Calu3 (cell line): ENCODE measurements around the gene RPL21. TPM values are rescaled to one million over a fixed set of nuclear protein-coding genes. Genes with fewer than 3 reads are reported as not detected.

Experiments
- BruUV-seq: library from RNA; stranded (reverse); fragments of 400-500 nt; replicated peaks from 2 replicates; lab custom pipeline; 2021; lab: Mats Ljungman, UMichigan
- CTCF ChIA-PET: fragments of 300-600 bp; sonication (Branson Sonifier 250); formaldehyde crosslinking; loops from one replicate; lab custom pipeline; 2022; ENCODE audit warnings: antibody characterized with exemption; lab: Charles Lee
- DNase-seq: peaks from one replicate; pipeline ENCODE4 v3.0.0; 2022
- H3K27ac Mint-ChIP-seq: one replicate; pipeline ENCODE4 v1.8.0; 2022; ENCODE audit warnings: mixed read lengths; ENCODE audit not compliant: unreplicated experiment
- H3K27me3 Mint-ChIP-seq: one replicate; pipeline ENCODE4 v1.8.0; 2022; ENCODE audit warnings: mixed read lengths; ENCODE audit not compliant: unreplicated experiment
- H3K36me3 Mint-ChIP-seq: one replicate; pipeline ENCODE4 v1.8.0; 2022; ENCODE audit warnings: mild to moderate bottlenecking, moderate library complexity, mixed read lengths; ENCODE audit not compliant: insufficient read depth, unreplicated experiment
- H3K4me1 Mint-ChIP-seq: one replicate; pipeline ENCODE4 v1.8.0; 2022; ENCODE audit warnings: mild to moderate bottlenecking, low read depth, mixed read lengths; ENCODE audit not compliant: unreplicated experiment
- H3K4me3 Mint-ChIP-seq: one replicate; pipeline ENCODE4 v1.8.0; 2022; ENCODE audit warnings: mild to moderate bottlenecking, low read depth, moderate library complexity, mixed read lengths; ENCODE audit not compliant: unreplicated experiment
- H3K9me3 Mint-ChIP-seq: one replicate; pipeline ENCODE4 v1.8.0; 2022; ENCODE audit warnings: low read depth, mixed read lengths; ENCODE audit not compliant: unreplicated experiment
- intact Hi-C: fragments of 100-400 bp; cut with micrococcal nuclease; formaldehyde crosslinking; loops from one replicate; pipeline ENCODE4 v1.10.0; 2022; ENCODE audit not compliant: unreplicated experiment
- total RNA-seq: library from RNA; stranded (reverse); gene quantifications from 2 replicates; pipeline ENCODE4 v1.2.3, GENCODE V29; 2022
- TF ChIP-seq, protein P1 (sequence below): fragments of 200-600 bp; IDR thresholded peaks from one replicate; pipeline ENCODE4 v1.8.0; 2022; ENCODE audit warnings: antibody characterized with exemption; ENCODE audit not compliant: unreplicated experiment

Gene RPL21
- total RNA-seq, 1 experiment from 2014 or later = 434 TPM

- DNase-seq = no peak
- CTCF ChIA-PET = no interaction called here
- TF ChIP-seq, protein P1, sequence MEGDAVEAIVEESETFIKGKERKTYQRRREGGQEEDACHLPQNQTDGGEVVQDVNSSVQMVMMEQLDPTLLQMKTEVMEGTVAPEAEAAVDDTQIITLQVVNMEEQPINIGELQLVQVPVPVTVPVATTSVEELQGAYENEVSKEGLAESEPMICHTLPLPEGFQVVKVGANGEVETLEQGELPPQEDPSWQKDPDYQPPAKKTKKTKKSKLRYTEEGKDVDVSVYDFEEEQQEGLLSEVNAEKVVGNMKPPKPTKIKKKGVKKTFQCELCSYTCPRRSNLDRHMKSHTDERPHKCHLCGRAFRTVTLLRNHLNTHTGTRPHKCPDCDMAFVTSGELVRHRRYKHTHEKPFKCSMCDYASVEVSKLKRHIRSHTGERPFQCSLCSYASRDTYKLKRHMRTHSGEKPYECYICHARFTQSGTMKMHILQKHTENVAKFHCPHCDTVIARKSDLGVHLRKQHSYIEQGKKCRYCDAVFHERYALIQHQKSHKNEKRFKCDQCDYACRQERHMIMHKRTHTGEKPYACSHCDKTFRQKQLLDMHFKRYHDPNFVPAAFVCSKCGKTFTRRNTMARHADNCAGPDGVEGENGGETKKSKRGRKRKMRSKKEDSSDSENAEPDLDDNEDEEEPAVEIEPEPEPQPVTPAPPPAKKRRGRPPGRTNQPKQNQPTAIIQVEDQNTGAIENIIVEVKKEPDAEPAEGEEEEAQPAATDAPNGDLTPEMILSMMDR = no peak
- intact Hi-C loops = no loop called here
- H3K36me3 Mint-ChIP-seq = no peaks in the 10 kb centered on the region
- H3K27ac Mint-ChIP-seq = no peak overlapping the region
- BruUV-seq = no TSS peak
- H3K4me3 Mint-ChIP-seq = no peak overlapping the region
- H3K4me1 Mint-ChIP-seq = no peaks in the 10 kb centered on the region
- peaks cover 64% of the 10 kb centered on the region for H3K27me3 Mint-ChIP-seq
- H3K9me3 Mint-ChIP-seq = no peaks in the 10 kb centered on the region
Measured at GRCh38 chr13:27293873-27294515, 42.6 kb downstream of the RPL21 start.

GRCh38 chr13:27295096-27295495 lies 43.7 kb downstream of the RPL21 start:
- Mint-ChIP-seq H3K4me1 (no peaks in the 10 kb centered on the region), H3K4me3 (no peak overlapping the region), H3K27me3 (peaks cover 65% of the 10 kb centered on the region), H3K9me3 (no peaks in the 10 kb centered on the region), H3K27ac (no peak overlapping the region), H3K36me3 (no peaks in the 10 kb centered on the region)
- intact Hi-C loops = no loop called here
- BruUV-seq = no TSS peak
- CTCF ChIA-PET = no interaction called here
- TF ChIP-seq, protein P1 = no peak
- no peak for DNase-seq

- intact Hi-C loops = no loop called here
- BruUV-seq = no TSS peak
- Mint-ChIP-seq H3K4me3 (no peak overlapping the region), H3K36me3 (no peaks in the 10 kb centered on the region), H3K4me1 (no peaks in the 10 kb centered on the region), H3K27ac (no peak overlapping the region), H3K9me3 (no peaks in the 10 kb centered on the region), H3K27me3 (peaks cover 65% of the 10 kb centered on the region)
- TF ChIP-seq, protein P1 = no peak
- no peak for DNase-seq
- CTCF ChIA-PET = no interaction called here
Measured at GRCh38 chr13:27295660-27296059, 44.3 kb downstream of the RPL21 start.

- intact Hi-C loops = no loop called here
- TF ChIP-seq, protein P1 = no peak
- Mint-ChIP-seq H3K27me3 (peaks cover 65% of the 10 kb centered on the region), H3K4me1 (no peaks in the 10 kb centered on the region), H3K4me3 (no peak overlapping the region), H3K9me3 (no peaks in the 10 kb centered on the region), H3K27ac (no peak overlapping the region), H3K36me3 (no peaks in the 10 kb centered on the region)
- CTCF ChIA-PET = interaction anchor here (0.6 to 1.2 kb wide), 2 partner anchors 19 to 43 kb away, joined by 4 read pairs; no protein-coding TSS in a partner anchor
- no TSS peak for BruUV-seq
- DNase-seq = no peak
Measured at GRCh38 chr13:27296496-27296895, 45.1 kb downstream of the RPL21 start.
